22Rv1 (cell line): ENCODE measurements around the gene ACVR1C.

Source experiments
- CTCF ChIP-seq: fragments of 450-650 bp; IDR thresholded peaks from 2 replicates; pipeline ENCODE4 v1.5.1; 2017; ENCODE audit warnings: mild to moderate bottlenecking
- ZFX ChIP-seq: fragments of 450-650 bp; IDR thresholded peaks from 2 replicates; pipeline ENCODE4 v1.6.1; 2017; ENCODE audit warnings: antibody characterized with exemption, borderline replicate concordance

GRCh38 chr2:157497638-157498314 is 130.9 kb downstream of the ACVR1C start:
- peak; percentile 74 for TF ChIP-seq CTCF
- no peak for TF ChIP-seq ZFX
